ENCODE results near the gene HTR2C. TPM values are rescaled to one million over a fixed set of nuclear protein-coding genes. Genes with fewer than 3 reads are reported as not detected.
"Not testable (repeated sequence)": the region's sequence is repeated elsewhere in the genome, so short reads cannot be mapped to it uniquely, and the experiment has no call there.

Gene HTR2C
- total RNA-seq, 1 donor from 2014 or later = not detected

DNA sequence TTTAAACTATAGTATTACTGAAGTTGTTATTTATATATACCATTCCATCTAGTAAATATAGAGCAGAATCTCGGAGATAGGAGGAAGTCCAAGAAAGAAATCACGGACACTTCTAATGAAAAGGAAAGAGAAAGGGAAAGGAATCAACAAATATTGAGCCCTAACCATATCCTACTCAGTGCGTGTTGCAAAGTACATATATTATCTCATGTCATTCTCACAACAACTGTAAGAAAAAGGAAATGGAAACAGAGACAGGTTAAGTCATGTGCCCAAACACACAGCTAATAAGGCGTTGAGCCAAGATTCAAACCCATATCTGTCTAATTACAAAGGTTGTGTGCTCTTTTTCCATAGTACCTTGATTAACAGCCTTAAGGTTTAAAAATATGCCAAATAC is 16.0 kb downstream of the HTR2C start:
- H3K4me3 Mint-ChIP-seq = no peak overlapping the region
- H3K9me3 Mint-ChIP-seq = no peaks in the 10 kb centered on the region

DNA sequence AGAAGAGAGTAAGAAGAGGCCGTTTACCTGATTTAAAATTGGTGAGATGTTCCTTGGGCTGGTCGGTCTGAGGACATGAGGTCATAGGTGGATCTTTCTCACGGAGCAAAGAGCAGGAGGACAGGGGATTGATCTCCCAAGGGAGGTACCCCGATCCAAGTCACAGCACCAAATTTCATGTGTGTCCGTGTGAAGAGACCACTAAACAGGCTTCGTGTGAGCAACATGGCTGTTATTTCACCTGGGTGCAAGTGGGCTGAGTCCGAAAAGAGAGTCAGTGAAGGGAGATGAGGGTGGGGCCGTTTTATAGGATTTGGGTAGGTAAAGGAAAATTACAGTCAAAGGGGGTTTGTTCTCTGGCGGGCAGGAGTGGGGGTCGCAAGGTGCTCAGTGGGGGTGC is 22.7 kb downstream of the HTR2C start:
- intact Hi-C loops (cut with micrococcal nuclease); DNase-seq; H3K4me3 Mint-ChIP-seq; ATAC-seq (ENCODE audit: low read depth); H3K4me1 Mint-ChIP-seq; POLR2A ChIA-PET; CTCF ChIA-PET; H3K27ac Mint-ChIP-seq; H3K27me3 Mint-ChIP-seq; H3K9me3 Mint-ChIP-seq; H3K36me3 Mint-ChIP-seq (ENCODE audit: low read depth): not testable (repeated sequence)

More for the DNA sequence above, 16.0 kb downstream of the HTR2C start:
- no peaks in the 10 kb centered on the region for H3K4me1 Mint-ChIP-seq
- TF ChIP-seq, protein P1, sequence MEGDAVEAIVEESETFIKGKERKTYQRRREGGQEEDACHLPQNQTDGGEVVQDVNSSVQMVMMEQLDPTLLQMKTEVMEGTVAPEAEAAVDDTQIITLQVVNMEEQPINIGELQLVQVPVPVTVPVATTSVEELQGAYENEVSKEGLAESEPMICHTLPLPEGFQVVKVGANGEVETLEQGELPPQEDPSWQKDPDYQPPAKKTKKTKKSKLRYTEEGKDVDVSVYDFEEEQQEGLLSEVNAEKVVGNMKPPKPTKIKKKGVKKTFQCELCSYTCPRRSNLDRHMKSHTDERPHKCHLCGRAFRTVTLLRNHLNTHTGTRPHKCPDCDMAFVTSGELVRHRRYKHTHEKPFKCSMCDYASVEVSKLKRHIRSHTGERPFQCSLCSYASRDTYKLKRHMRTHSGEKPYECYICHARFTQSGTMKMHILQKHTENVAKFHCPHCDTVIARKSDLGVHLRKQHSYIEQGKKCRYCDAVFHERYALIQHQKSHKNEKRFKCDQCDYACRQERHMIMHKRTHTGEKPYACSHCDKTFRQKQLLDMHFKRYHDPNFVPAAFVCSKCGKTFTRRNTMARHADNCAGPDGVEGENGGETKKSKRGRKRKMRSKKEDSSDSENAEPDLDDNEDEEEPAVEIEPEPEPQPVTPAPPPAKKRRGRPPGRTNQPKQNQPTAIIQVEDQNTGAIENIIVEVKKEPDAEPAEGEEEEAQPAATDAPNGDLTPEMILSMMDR (IDR thresholded peaks at IDR 0.05) = no peak
- POLR2A ChIA-PET = no interaction called here
- intact Hi-C loops (cut with micrococcal nuclease) = loop anchor here (5.0 kb wide), 1 partner anchor 128 kb away; no protein-coding TSS in a partner anchor
- DNase-seq (no peak), ATAC-seq (ENCODE audit: low read depth) (no peak)
- H3K27me3 Mint-ChIP-seq = no peaks in the 10 kb centered on the region
- CTCF ChIA-PET = no interaction called here
- H3K27ac Mint-ChIP-seq = no peak overlapping the region
- no peaks in the 10 kb centered on the region for H3K36me3 Mint-ChIP-seq (ENCODE audit: low read depth)

DNA sequence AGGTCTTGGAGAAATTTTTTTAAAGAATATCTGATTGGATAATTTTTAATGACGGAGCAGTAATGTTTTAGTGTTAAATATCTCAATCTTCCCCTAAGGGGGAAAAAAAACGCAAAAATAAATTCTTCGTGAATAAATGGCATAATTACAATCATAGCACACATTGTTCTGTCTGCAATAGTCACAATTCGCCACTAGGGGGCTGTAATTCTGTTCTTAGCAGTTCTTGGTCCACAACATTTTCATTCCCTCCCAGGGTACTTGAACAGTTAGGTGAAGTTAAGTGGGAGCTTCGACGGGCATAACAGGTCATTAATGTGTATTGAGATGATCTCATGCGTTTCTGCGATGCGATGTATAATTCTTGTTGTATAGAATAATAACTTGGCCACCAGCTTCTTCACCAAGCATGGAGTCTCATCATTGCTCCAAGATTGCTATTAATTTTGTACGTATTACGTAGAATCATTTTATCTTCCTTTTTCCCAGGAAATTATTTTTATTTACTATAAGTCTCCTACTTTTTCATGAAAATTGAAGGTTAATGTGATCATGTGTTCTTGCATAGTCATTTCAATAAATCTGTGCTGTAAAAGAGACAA is 27.2 kb downstream of the HTR2C start:
- CTCF ChIA-PET = no interaction called here
- H3K4me1 Mint-ChIP-seq = no peaks in the 10 kb centered on the region
- no peaks in the 10 kb centered on the region for H3K36me3 Mint-ChIP-seq (ENCODE audit: low read depth)
- H3K4me3 Mint-ChIP-seq = no peak overlapping the region
- intact Hi-C loops (cut with micrococcal nuclease) = loop anchor here (5.0 to 10.0 kb wide), 2 partner anchors 534 to 1031 kb away; no protein-coding TSS in a partner anchor
- no peaks in the 10 kb centered on the region for H3K27me3 Mint-ChIP-seq
- H3K9me3 Mint-ChIP-seq = no peaks in the 10 kb centered on the region
- DNase-seq = no peak
- POLR2A ChIA-PET = no interaction called here
- TF ChIP-seq, protein P1 (IDR thresholded peaks at IDR 0.05) = no peak
- H3K27ac Mint-ChIP-seq = no peak overlapping the region
- ATAC-seq (ENCODE audit: low read depth) = peak; percentile 37

DNA sequence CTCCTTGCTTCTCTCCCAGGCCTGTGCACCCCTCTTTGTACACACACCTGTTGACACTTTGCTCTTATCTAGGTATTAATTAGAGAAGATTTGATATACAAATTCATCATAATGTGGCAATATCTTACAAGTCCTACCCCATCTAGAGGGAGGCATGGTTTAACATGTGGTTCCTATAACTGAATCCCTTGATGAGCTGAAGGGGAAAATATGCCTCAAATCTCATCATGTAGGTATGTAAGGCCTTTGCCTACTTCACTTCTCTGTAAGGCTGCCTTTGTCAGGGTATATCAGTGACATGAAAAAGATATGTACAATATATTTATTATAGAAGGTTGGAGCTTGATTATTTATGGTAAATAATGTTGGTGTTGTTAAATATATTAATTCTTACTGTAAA is 31.9 kb downstream of the HTR2C start:
- ATAC-seq (ENCODE audit: low read depth) = no peak
- Mint-ChIP-seq H3K9me3 (no peaks in the 10 kb centered on the region), H3K4me3 (no peak overlapping the region), H3K27ac (no peak overlapping the region), H3K4me1 (no peaks in the 10 kb centered on the region), H3K36me3 (ENCODE audit: low read depth) (no peaks in the 10 kb centered on the region), H3K27me3 (no peaks in the 10 kb centered on the region)
- ChIA-PET CTCF (no interaction called here), POLR2A (no interaction called here)
- DNase-seq = no peak
- TF ChIP-seq, protein P1 (IDR thresholded peaks at IDR 0.05) = no peak
- intact Hi-C loops (cut with micrococcal nuclease) = loop anchor here (10.0 kb wide), 1 partner anchor 529 kb away; no protein-coding TSS in a partner anchor

DNA sequence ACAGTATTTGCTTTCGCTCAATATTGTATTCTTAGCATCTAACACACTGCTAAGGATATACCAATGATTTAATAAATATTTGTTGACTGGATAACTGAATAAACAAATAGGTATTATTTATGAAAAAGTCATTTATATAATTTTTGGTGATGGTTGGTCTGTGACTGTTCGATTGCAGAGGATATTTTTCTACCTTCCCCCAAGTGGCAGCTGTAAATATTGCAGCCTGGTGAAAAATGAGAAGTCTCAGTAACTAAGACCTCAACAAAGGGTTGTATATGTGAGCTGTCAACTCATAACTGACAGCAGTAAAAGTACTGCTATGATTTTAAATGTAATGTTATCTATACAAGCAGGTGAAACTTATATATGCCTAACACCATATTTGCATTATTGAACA is 36.0 kb downstream of the HTR2C start:
- intact Hi-C loops (cut with micrococcal nuclease) = loop anchor here (10.0 kb wide), 1 partner anchor 525 kb away; no protein-coding TSS in a partner anchor
- Mint-ChIP-seq H3K4me3 (no peak overlapping the region), H3K9me3 (no peaks in the 10 kb centered on the region), H3K36me3 (ENCODE audit: low read depth) (no peaks in the 10 kb centered on the region), H3K27me3 (no peaks in the 10 kb centered on the region), H3K27ac (no peak overlapping the region), H3K4me1 (no peaks in the 10 kb centered on the region)
- CTCF ChIA-PET = no interaction called here
- no peak for ATAC-seq (ENCODE audit: low read depth)
- POLR2A ChIA-PET = no interaction called here
- DNase-seq = no peak
- TF ChIP-seq, protein P1 (IDR thresholded peaks at IDR 0.05) = no peak

DNA sequence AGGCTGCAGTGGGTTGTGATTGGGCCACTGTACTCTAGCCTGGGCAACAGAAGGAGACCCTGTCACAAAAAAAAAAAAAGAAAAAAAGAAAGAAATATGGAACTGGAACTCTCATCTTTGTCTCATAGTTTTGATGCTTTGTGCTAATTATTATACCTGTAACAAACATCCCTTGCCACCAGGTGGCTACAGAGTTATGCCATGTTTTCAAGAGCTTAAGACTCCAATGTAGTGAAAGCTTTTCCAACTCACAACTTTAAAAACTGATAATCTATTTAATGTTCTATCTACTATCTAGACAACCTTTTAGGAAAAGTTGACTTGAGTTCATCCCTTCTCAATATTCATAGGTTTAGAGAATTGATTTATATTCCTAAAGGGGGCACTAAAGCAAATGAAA is 42.4 kb downstream of the HTR2C start:
- Mint-ChIP-seq H3K4me1 (no peaks in the 10 kb centered on the region), H3K9me3 (no peaks in the 10 kb centered on the region), H3K27me3 (no peaks in the 10 kb centered on the region), H3K27ac (no peak overlapping the region), H3K4me3 (no peak overlapping the region), H3K36me3 (ENCODE audit: low read depth) (no peaks in the 10 kb centered on the region)
- intact Hi-C loops (cut with micrococcal nuclease) = no loop called here
- ChIA-PET CTCF (no interaction called here), POLR2A (no interaction called here)
- no peak for DNase-seq
- no peak for ATAC-seq (ENCODE audit: low read depth)
- TF ChIP-seq, protein P1 (IDR thresholded peaks at IDR 0.05) = no peak

Measured in activated B cell treated with CpG ODN at 0.5 μM for 24 hours (primary cell).